Smooth muscle cell (in vitro differentiated cells): ENCODE data around the gene UPB1. TPM values are rescaled to one million over a fixed set of nuclear protein-coding genes. Genes with fewer than 3 reads are reported as not detected.

ENCODE experiments used
- DNase-seq: peaks from one replicate; lab custom pipeline; 2025; ENCODE audit not compliant: unreplicated experiment; lab: John Stamatoyannopoulos, UW
- H2AFZ ChIP-seq: fragments of 200-600 bp; sonication (generic); 2 replicates; pipeline ENCODE4 v1.6.0; 2016; ENCODE audit warnings: antibody characterized with exemption, low read depth, mild to moderate bottlenecking
- H3F3A ChIP-seq: fragments of 200-600 bp; sonication (generic); 2 replicates; pipeline ENCODE4 v1.6.0; 2017; ENCODE audit warnings: antibody characterized with exemption, low read depth
- H3K27ac ChIP-seq: fragments of 200-600 bp; sonication (generic); 2 replicates; pipeline ENCODE4 v1.5.1; 2016; ENCODE audit warnings: low read depth, mild to moderate bottlenecking
- H3K27me3 ChIP-seq: fragments of 200-600 bp; sonication (generic); 2 replicates; pipeline ENCODE4 v1.6.1; 2016; ENCODE audit warnings: low read depth, mild to moderate bottlenecking
- H3K36me3 ChIP-seq: fragments of 200-600 bp; sonication (generic); 2 replicates; pipeline ENCODE4 v1.5.1; 2016; ENCODE audit warnings: low read depth
- H3K4me1 ChIP-seq: fragments of 200-600 bp; sonication (generic); 2 replicates; pipeline ENCODE4 v1.5.1; 2016; ENCODE audit warnings: low read depth
- H3K4me2 ChIP-seq: fragments of 200-600 bp; sonication (generic); 2 replicates; pipeline ENCODE4 v1.6.0; 2016; ENCODE audit warnings: mild to moderate bottlenecking
- H3K4me3 ChIP-seq: fragments of 200-600 bp; sonication (generic); 2 replicates; pipeline ENCODE4 v1.5.1; 2016; ENCODE audit warnings: mild to moderate bottlenecking
- H3K79me2 ChIP-seq: fragments of 200-600 bp; sonication (generic); 2 replicates; pipeline ENCODE4 v1.6.0; 2016; ENCODE audit warnings: low read depth, mild to moderate bottlenecking
- H3K9ac ChIP-seq: fragments of 200-600 bp; sonication (generic); 2 replicates; pipeline ENCODE4 v1.6.0; 2016; ENCODE audit warnings: low read depth
- H3K9me3 ChIP-seq: fragments of 200-600 bp; sonication (generic); replicated peaks from 2 replicates; pipeline ENCODE4 v1.5.1; 2016; ENCODE audit warnings: low read depth
- H4K20me1 ChIP-seq: fragments of 200-600 bp; sonication (generic); 2 replicates; pipeline ENCODE4 v1.6.0; 2016; ENCODE audit warnings: low read depth
- CTCF ChIP-seq: fragments of 200-600 bp; sonication (generic); IDR thresholded peaks from 2 replicates; pipeline ENCODE4 v1.5.1; 2017; ENCODE audit warnings: borderline replicate concordance, mild to moderate bottlenecking, antibody characterized with exemption; ENCODE audit not compliant: insufficient read depth, poor library complexity, severe bottlenecking
- WGBS: methylation state at CpG from one replicate; pipeline ENCODE4 v1.1.7; 2016; ENCODE audit warnings: low lambda C conversion rate; 5-methylcytosine and 5-hydroxymethylcytosine counted together
- polyA plus RNA-seq: library from polyadenylated mRNA; unstranded; fragments of >200 nt; fragmentation: Nextera tagmentation; extraction: Ambion mirVana; gene quantifications from 2 replicates; pipeline ENCODE4 v1.2.1, GENCODE V29; 2016
- total RNA-seq: library from RNA; depleted of rRNA; stranded (reverse); fragments of >200 nt; gene quantifications from 2 replicates; pipeline ENCODE4 v1.2.3, GENCODE V29; 2014

UPB1 gene
- total and polyA plus RNA-seq, 2 experiments from 2014 or later: 0.21 TPM; not detected in 1

DNA sequence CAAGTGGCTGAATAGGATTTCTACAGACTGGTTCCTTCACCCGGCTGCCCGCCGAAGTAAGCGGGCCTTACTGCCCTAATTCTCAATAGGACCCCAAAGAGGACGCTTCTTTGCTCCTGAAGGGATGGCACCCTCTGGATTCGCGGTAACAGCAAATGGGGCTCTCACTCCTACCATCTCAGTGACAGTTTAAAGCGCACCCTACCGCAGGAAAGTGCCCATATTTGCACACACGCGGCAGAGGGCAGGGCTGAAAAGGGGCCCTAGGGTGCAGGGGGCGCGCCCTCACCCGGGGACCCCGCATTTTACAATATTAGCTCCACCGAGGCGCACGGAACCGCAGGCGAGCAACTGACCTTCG is 985 bp upstream of the UPB1 start:
- 18% methylated on average over 21 of the region's 21 CpGs for WGBS
- H3K36me3 ChIP-seq: no peaks in the 10 kb centered on the region
- H3K27ac ChIP-seq: no peak overlapping the region
- no peaks in the 10 kb centered on the region for H3K9me3 ChIP-seq
- TF ChIP-seq CTCF: no peak
- H3K79me2 ChIP-seq: no peaks in the 10 kb centered on the region
- H3K4me1 ChIP-seq: peaks cover 10% of the 10 kb centered on the region
- peaks cover 37% of the 10 kb centered on the region for H3K27me3 ChIP-seq
- H3K4me2 ChIP-seq: peak overlapping the region; percentile 87
- peak overlapping the region; percentile 26 for H2AFZ ChIP-seq
- no peaks in the 10 kb centered on the region for H4K20me1 ChIP-seq
- no peak overlapping the region for H3K9ac ChIP-seq
- DNase-seq: no peak
- H3F3A ChIP-seq: no peaks in the 10 kb centered on the region
- H3K4me3 ChIP-seq: peak overlapping the region; percentile 31

GRCh38 chr22:24495365-24495675 is 188 bp downstream of the UPB1 start:
- no peak for DNase-seq
- Histone ChIP-seq H2AFZ (no peak overlapping the region), H3K4me1 (peaks cover 10% of the 10 kb centered on the region), H3K36me3 (no peaks in the 10 kb centered on the region), H4K20me1 (no peaks in the 10 kb centered on the region), H3K4me2 (no peak overlapping the region), H3K9ac (no peak overlapping the region), H3K27me3 (peaks cover 37% of the 10 kb centered on the region), H3K79me2 (no peaks in the 10 kb centered on the region), H3K9me3 (no peaks in the 10 kb centered on the region), H3F3A (no peaks in the 10 kb centered on the region), H3K27ac (no peak overlapping the region), H3K4me3 (no peak overlapping the region)
- TF ChIP-seq CTCF: no peak
- WGBS: 98% methylated on average over 17 of the region's 17 CpGs

- Histone ChIP-seq H3F3A (no peaks in the 10 kb centered on the region), H3K27ac (no peak overlapping the region), H2AFZ (no peak overlapping the region), H4K20me1 (no peaks in the 10 kb centered on the region), H3K9me3 (no peaks in the 10 kb centered on the region), H3K27me3 (peaks cover 37% of the 10 kb centered on the region), H3K79me2 (no peaks in the 10 kb centered on the region), H3K9ac (no peak overlapping the region), H3K4me1 (peaks cover 10% of the 10 kb centered on the region), H3K4me3 (no peak overlapping the region), H3K4me2 (no peak overlapping the region), H3K36me3 (no peaks in the 10 kb centered on the region)
- DNase-seq: no peak
- 45% methylated on average over 3 of the region's 5 CpGs for WGBS
- no peak for TF ChIP-seq CTCF
Measured at GRCh38 chr22:24496234-24496633, 1.1 kb downstream of the UPB1 start.

- H4K20me1 ChIP-seq: no peaks in the 10 kb centered on the region
- H3K79me2 ChIP-seq: no peaks in the 10 kb centered on the region
- H3F3A ChIP-seq: no peaks in the 10 kb centered on the region
- no peaks in the 10 kb centered on the region for H3K9me3 ChIP-seq
- H3K27ac ChIP-seq: no peak overlapping the region
- H3K4me2 ChIP-seq: no peak overlapping the region
- H3K4me3 ChIP-seq: no peak overlapping the region
- peaks cover 10% of the 10 kb centered on the region for H3K4me1 ChIP-seq
- TF ChIP-seq CTCF: no peak
- DNase-seq: no peak
- H3K9ac ChIP-seq: no peak overlapping the region
- 61% methylated on average over 2 of the region's 2 CpGs for WGBS
- H2AFZ ChIP-seq: no peak overlapping the region
- no peaks in the 10 kb centered on the region for H3K36me3 ChIP-seq
- peaks cover 37% of the 10 kb centered on the region for H3K27me3 ChIP-seq
Measured at GRCh38 chr22:24496661-24497060, 1.5 kb downstream of the UPB1 start.
